Activated CD4-positive, alpha-beta T cell treated with anti-CD3 and anti-CD28 coated beads, Interleukin-2, amount 50 U/mL, for 48 hours (primary cell): ENCODE results near the gene LTBP3.
"Not testable (repeated sequence)": the region's sequence is repeated elsewhere in the genome, so short reads cannot be mapped to it uniquely, and the experiment has no call there.

ENCODE experiments used
- DNase-seq, 2 experiments: peaks; one replicate each; pipeline ENCODE4 v3.0.0-alpha.2; 2020

LTBP3 gene

GRCh38 chr11:65535102-65535501, 23.1 kb downstream of the LTBP3 start:
- no peak for DNase-seq

GRCh38 chr11:65532388-65533064, 25.6 kb downstream of the LTBP3 start:
- no peak for DNase-seq

GRCh38 chr11:65530157-65530496, 28.0 kb downstream of the LTBP3 start:
- DNase-seq, result no peak

- no peak for DNase-seq
These were observed 28.5 kb downstream of the LTBP3 start for GRCh38 chr11:65529475-65530156.

DNA sequence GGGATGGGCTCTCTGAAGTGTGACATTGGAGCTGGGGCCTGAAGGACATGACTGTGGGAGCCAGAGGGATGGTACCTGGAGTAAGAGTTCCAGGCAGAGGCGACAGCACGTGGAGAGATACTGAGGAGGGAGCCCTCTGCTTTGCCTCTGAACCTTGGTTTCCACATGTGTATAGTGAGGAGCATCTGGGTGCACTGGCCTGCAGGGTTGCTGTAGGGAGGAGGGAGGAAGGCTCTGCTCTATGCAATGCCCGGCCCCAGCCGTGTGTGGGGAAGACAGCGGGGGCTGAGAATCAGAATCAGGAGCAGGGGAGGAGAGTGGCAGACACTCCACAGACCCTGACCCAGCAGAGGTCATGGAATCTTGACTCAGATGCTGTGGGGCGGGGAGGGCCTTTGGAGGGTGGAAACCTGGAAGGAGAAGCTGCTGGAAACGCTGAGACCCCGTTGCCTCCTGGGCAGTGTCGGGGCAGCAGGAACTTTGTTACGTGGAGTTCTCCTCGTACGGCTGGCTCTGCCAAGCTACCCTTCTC, 29.3 kb downstream of the LTBP3 start:
- no peak for DNase-seq

DNA sequence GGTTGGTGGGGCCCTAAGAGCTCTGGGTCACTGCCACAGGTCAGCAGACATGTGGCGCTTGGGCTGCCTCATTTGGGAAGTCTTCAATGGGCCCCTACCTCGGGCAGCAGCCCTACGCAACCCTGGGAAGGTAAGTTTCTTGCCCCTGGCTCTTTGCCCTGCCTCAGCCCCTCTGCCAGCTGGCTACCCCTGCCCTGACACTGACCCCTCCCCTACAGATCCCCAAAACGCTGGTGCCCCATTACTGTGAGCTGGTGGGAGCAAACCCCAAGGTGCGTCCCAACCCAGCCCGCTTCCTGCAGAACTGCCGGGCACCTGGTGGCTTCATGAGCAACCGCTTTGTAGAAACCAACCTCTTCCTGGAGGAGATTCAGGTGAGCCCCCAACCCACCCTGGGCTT, 31.4 kb downstream of the LTBP3 start:
- DNase-seq, result no peak

DNA sequence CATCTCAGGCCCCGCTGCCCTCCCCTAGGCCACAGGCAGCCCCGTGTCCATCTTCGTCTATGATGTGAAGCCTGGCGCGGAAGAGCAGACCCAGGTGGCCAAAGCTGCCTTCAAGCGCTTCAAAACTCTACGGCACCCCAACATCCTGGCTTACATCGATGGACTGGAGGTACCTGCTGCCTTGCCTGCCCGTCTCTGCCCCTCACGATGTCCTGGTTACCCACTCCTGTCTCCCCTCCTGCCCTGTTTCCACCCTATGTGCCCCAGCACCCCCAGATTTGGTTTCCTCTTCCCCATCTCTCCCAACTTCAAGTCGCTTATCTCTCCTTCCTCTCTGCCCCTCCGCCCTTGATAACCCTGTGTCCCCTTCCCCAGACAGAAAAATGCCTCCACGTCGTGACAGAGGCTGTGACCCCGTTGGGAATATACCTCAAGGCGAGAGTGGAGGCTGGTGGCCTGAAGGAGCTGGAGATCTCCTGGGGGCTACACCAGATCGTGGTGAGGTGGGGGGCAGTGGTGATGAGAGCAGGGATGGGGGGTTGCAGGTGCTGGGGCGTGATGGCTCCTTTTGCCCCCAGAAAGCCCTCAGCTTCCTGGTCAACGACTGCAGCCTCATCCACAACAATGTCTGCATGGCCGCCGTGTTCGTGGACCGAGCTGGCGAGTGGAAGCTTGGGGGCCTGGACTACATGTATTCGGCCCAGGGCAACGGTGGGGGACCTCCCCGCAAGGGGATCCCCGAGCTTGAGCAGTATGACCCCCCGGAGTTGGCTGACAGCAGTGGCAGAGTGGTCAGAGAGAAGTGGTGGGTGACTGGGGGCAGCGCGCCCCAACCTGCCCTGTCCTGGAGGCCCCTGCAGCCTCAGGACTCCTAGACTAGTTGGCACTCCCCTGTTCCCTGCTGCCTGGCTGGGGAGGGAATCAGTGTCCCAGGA, 32.3 kb downstream of the LTBP3 start:
- no peak for DNase-seq

GRCh38 chr11:65524741-65525545, 33.2 kb downstream of the LTBP3 start, which contains the start of gene SCYL1:
SCYL1 (plus strand) TSS chr11:65525083; CDS start chr11:65525154, 71 bp downstream.
- peak; percentile 74 for DNase-seq

GRCh38 chr11:65524014-65524740, 34.0 kb downstream of the LTBP3 start:
- DNase-seq, result no peak

- DNase-seq, result not testable (repeated sequence)
These were observed 34.6 kb downstream of the LTBP3 start for GRCh38 chr11:65523631-65523968.

DNA sequence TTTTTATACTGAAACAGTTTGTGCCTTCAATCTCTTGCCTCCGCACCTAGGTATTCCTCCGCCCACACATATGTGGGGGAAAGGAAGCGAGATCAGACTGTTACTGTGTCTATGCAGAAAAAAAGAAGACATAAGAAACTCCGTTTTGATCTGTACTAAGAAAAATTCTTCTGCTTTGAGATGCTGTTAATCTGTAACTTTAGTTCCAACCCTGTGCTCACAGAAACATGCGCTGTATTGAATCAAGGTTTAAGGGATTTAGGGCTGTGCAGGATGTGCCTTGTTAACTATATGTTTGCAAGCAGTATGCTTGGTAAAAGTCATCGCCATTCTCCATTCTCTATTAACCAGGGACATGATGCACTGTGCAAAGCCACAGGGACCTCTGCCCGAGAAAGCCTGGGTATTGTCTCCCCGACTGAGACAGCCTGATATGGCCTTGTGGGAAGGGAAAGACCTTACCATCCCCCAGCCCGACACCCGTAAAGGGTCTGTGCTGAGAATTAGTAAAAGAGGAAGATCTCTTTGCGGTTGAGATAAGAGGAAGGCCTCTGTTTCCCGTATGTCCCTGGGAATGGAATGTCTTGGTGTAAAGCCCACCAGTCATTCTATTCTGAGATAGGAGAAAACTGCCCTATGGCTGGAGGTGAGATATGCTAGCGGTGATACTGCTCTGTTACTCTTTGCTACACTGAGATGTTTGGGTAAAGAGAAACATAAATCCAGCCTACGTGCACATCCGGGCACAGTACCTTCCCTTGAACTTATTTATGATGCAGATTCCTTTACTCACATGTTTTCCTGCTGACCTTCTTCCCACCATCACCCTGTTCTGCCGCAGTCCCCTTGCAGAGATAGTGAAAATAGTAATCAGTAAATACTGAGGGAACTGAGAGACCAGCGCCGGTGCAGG, 35.2 kb downstream of the LTBP3 start:
- DNase-seq, result peak; percentile 29 to 40

DNA sequence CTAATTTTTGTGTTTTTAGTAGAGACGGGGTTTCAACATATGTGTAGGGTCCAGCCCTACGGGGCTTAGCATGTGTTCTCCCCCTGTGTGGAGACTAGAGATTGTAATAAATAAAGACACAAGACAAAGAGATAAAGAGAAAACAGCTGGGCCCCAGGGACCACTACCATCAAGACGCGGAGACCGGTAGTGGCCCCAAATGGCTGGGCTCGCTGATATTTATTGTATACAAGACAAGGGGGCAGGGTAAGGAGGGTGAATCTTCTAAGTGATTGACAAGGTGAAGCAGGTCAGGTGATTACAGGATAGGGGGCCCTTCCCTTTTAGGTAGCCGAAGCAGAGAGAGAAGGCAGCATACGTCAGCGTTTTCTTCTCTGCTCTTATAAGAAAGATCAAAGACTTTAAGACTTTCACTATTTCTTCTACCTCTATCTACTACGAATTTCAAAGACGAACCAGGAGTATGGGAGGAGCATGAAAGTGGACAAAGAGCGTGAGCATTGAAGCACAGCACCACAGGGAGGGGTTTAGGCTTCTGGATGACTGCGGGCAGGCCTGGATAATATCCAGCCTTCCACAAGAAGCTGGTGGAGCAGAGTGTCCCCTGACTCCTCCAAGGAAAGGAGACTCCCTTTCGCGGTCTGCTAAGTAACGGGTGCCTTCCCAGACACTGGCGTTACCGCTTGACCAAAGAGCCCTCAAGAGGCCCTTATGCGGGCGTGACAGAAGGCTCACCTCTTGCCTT, 36.2 kb downstream of the LTBP3 start:
- not testable (repeated sequence) for DNase-seq

- not testable (repeated sequence) for DNase-seq
These were observed 39.1 kb downstream of the LTBP3 start for GRCh38 chr11:65518941-65519549.

- no peak for DNase-seq
These were observed 41.8 kb downstream of the LTBP3 start for GRCh38 chr11:65516135-65516968.

- DNase-seq, result not testable (repeated sequence)
These were observed 45.8 kb downstream of the LTBP3 start for GRCh38 chr11:65512311-65512710.

- peak; percentile 59 to 73 for DNase-seq
These were observed 51.2 kb downstream of the LTBP3 start for GRCh38 chr11:65506772-65507505.

- DNase-seq, result no peak
These were observed 51.8 kb downstream of the LTBP3 start for GRCh38 chr11:65506290-65506771.
